ENCODE data around the gene DNAAF5.

Gene DNAAF5

DNA sequence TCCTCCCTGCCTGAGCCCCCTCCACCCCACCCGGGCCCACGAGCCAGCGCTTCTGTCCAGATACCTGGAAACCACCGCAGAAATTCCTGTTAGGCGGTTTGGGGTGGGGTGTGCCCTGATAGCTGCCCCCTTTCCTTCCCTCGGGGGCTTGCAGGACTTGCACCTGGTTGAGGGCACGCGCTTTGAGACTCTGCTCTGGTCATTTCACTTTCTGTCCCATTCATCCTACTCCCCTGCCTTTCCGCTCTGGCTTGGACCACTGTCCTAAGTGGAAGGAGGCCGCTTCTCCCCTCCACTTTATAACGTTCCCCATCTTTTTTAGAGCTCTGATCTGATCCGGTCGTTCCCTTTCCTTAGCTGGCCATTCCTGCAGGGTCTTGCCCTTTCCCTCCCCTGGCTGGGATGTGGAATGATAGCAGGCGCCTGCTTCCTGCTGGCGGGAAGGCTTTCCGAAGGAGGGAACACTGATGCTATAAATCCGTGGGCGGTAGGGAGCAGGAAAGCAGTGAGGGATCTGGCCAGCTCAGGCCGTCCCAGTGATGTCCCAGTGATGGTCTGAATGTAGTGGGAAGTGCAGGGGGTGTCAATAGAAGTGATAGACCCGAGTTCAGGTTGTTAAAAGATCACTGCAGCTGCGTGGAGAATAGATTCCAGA, 1.4 kb downstream of the DNAAF5 start:
- TF ChIP-seq, protein P1, sequence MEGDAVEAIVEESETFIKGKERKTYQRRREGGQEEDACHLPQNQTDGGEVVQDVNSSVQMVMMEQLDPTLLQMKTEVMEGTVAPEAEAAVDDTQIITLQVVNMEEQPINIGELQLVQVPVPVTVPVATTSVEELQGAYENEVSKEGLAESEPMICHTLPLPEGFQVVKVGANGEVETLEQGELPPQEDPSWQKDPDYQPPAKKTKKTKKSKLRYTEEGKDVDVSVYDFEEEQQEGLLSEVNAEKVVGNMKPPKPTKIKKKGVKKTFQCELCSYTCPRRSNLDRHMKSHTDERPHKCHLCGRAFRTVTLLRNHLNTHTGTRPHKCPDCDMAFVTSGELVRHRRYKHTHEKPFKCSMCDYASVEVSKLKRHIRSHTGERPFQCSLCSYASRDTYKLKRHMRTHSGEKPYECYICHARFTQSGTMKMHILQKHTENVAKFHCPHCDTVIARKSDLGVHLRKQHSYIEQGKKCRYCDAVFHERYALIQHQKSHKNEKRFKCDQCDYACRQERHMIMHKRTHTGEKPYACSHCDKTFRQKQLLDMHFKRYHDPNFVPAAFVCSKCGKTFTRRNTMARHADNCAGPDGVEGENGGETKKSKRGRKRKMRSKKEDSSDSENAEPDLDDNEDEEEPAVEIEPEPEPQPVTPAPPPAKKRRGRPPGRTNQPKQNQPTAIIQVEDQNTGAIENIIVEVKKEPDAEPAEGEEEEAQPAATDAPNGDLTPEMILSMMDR (IDR thresholded peaks at IDR 0.05), result no peak

GRCh38 chr7:728602-729001, 2.1 kb downstream of the DNAAF5 start:
- TF ChIP-seq, protein P1 (IDR thresholded peaks at IDR 0.05), result no peak

DNA sequence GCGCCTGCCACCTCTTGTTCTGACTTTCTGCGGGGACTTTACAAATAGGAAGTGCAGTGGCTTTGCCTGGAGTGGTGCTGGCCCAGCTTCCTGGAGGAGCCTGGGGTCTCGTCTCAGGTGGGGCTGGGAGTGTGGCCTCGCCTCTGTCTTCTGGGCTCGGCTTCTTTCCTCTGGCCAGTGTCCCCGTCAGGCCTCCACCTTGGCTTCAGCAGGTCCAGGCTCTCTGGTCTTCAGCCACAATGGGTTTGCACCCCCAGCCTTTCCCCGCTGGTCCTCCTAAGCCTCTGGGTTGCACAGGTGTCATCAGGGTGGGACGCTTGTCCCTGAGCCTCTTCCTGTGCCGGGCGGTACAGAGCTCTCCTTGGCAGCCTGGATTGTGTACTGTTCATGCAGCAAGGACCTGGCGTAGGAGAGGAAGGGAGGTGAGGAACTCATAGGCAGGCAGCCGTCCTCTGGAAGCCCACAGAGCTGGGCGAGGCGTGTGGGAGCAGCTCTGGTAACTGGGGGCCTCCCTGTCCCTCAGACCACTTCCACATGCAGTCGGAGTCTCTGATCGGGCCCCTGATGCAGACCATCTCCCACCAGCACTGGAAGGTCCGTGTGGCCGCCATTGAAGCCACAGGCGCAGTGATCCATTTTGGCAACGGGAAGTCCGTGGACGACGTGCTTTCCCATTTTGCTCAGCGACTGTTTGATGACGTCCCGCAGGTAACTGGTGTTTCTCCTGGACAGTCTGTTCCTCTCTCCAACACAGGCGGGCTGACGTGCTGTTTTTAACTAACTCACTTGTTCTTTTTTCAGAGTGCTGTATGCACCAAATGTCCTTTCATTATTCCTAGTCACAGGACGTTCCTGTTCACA, 2.9 kb downstream of the DNAAF5 start:
- TF ChIP-seq, protein P1 (IDR thresholded peaks at IDR 0.05), result no peak

DNA sequence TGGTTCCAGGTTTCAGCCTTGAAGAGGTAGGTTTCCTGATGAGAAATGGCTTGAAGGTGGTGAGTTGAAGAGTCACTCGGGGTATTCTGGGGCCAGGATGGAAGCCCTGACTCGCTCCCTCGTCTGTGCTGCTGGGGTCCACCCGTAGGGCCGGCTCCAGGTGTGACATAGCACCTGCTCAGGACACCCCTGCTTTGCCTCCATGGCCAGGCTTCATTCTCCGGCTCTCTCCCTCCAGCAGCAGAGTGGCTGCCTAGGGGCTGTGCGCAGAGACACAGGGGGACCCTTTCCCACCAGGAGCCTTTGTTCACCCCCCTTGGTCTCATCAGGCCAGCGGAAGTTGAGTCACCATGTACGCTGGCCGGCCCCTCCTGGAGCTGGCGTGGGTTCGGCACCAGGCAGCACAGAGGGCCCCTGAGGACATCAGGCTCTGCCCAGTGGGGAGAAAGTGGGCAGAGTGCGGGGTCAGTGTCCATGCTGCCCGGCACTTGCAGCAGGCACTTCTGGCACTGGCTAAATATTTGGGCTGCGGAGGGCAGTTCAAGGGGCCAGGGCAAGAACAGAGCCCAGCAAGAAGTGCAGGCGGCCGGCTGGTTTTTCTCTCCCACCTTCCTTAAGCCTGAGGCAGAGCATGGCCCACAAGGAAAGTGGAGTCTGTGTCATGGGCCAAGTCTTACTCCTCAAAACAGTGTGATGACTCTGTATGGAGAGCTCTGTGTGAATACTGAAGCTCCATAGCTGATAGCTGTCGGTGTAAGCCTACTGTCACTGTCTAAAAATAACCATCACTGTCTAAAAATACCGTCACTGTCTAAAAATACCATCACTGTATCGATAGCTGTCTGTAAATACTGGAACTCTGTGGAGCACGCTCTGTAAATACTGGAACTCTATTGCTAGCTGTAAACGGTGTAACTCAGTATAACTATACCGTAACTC, 4.3 kb downstream of the DNAAF5 start:
- TF ChIP-seq, protein P1 (IDR thresholded peaks at IDR 0.05), result no peak

DNA sequence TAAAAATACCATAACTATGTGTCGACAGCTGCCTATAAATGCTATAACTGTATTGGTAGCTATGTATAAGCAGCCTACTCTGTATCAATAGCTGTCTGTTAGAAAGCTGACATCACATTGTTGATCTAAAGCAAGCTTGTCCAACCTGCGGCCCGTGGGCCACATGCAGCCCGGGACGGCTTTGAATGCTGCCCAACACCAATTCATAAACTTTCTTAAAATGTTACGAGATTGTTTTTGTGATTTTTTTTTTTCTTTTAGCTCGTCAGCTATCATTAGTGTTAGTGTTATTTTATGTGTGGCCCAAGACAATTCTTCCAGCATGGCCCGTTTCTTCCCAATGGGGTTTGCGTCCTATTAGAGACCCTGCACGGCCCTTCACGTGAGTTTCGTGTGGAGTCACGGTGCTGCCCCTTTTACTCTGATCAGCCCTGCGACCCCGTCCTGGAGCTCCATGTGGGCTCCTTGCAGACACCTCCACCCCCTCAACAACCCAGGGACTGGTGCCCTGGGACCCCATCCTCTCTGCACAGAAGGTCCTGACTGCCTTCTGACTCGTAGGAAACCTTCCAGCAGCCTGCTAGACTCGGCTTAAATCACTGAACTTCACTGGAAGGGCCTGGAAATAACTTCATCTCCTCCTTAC, 5.1 kb downstream of the DNAAF5 start:
- TF ChIP-seq, protein P1 (IDR thresholded peaks at IDR 0.05), result no peak

- TF ChIP-seq, protein P1 (IDR thresholded peaks at IDR 0.05), result no peak
Measured at GRCh38 chr7:732094-732541, 5.6 kb downstream of the DNAAF5 start.

GRCh38 chr7:732556-732955, 6.1 kb downstream of the DNAAF5 start:
- TF ChIP-seq, protein P1 (IDR thresholded peaks at IDR 0.05), result no peak
